GM19467 (cell line): ENCODE measurements around the gene MEX3D.
A peak's percentile ranks its signal among the peaks of the same experiment; 100 is the strongest.

Source experiments
- ATAC-seq: cut with Tn5 transposase; IDR thresholded peaks from one replicate; pipeline ENCODE4 v1.9.1; 2021; ENCODE audit warnings: mild to moderate bottlenecking, moderate library complexity; ENCODE audit not compliant: unreplicated experiment

MEX3D gene

DNA sequence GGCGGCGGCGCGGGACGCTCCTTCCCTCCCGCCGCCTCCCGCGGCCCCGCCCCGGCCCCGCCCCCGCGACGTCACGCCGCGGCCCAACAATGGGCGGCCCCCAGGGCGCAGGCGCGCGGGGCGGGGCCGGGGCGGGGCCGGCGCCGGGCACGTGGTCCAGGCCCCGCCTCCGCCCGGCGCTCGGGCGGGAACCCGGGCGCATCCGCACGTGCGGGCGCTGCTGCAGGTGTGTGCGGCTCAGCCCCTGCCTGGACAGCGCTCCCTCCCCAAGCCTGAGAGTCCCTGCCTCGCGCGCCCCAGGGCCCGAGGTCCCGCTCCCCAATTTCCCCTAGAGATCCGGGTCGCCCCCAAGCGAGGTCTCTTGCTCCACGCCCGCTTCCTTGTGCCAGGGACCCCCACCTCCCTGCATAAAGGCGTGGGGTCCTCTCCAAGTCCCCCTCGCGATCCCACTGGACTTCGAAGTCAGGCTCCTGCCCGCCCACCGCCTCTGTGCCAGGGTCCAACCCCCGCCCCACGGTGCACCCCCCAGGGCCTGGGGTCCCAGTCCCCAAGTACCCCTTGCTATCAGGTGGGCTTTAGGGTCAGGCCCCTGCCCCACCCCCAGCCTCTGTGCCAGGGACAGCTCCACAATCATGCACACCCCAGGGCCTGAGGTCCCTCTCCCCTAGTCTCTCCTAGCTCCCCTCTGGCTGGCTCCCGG is at the start of gene MEX3D:
TSS of gene MEX3D (minus strand) at position 6 of the 700 bp plus-strand sequence. CDS start 267 bp downstream, outside the sequence.
- peak; percentile 58 for ATAC-seq

DNA sequence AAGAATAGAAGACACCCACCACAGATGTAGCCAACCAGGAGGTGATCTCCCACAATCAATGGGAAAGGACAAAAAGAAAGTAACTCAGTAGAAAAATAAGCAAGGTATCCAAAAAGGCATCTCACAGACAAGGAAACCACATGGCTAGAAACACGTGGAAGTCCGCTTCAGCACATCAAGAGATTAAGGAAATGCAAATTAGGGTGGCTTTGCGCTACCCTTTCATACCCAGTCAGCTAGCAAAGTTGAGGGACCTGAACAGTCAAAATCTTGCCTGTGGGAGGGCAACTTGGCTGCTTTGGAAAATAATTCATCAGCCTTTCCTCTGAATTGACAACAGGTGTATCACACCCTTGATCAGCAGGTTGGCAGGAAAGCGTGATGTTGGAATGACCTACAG is 48.8 kb upstream of the MEX3D start:
- no peak for ATAC-seq

DNA sequence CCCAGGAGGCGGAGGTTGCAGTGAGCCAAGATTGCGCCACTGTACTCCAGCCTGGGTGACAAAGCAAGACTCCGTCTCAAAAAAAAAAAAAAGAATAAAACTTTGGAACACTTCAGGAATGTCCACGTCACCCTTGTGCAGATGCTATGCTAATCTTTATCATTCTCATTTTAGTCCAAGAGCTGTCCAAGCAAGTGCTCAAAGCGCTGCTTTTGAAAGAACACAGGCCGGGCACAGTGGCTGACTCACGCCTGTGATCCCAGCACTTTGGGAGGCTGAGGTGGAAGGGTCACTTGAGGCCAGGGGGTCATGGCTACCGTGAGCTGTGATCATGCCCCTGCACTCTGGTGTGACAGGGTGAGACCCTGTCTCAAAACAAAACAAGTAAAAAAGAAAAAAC is 48.3 kb upstream of the MEX3D start:
- no peak for ATAC-seq

DNA sequence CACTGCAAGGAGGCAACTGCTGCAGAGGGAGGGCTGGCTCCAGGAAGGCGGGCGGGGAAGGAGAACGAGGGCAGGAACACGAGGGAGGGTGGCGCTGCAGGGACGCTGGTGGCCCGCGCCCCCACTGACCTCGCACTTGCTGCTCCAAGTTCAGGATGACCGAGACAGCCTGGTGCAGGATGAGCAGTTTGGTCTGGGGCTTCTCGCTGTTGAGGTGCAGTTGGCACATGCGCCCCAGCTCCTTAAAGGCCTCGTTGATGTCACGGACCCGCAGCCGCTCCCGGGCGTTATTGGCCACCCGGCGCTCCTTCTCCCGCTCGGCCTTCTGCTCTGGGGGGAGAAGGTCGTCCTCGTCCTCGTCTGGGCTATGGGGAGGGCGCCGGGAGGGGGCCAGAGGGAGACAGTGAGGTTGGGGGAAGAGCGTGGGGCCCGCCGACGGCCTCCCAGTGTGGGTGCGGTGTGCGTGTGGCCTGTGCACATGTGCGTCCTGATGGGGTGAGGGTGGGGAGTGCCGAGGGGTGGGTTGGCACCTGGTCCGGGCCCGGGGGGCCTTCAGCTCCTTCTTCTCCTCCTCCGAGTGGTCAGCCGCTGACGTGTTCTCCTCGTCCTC is 47.1 kb upstream of the MEX3D start:
- no peak for ATAC-seq

DNA sequence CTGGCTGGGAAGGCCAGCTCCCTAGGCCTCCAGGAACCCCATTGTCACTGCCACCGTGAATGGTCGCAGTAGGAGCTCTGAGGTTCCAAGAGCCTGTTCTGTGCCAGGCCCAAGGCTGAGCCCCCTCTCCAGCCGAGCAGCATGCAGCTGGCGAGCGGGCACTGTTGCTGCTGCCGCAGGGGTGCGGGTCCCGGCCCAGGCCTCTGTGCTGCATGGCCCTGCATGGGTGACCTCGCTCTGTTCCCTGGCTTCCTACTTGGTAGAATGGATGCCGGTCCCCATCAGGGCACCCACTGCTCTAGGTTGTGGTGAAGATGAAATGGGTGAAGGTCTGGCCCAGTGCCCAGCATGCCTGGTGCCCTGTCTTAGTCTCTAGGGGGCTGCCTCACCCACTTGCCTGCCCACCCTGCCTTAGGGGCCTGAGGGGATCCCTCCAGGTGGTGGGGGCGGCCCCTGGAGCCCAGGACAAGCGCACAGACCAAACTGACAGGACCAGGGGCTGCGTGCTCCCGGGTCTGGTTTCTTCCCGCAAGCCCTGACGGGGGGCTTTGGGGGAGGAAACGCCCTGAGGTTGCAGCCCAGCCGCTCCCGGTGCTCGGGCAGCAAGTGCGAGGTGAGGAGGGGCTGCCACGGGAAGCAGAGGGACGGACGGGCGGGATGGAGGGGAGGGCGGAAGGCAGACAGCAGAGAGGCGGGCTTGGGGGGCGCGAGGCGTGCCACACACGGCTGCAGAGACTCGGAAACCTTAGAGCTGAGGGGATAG is 45.9 kb upstream of the MEX3D start:
- ATAC-seq: no peak

DNA sequence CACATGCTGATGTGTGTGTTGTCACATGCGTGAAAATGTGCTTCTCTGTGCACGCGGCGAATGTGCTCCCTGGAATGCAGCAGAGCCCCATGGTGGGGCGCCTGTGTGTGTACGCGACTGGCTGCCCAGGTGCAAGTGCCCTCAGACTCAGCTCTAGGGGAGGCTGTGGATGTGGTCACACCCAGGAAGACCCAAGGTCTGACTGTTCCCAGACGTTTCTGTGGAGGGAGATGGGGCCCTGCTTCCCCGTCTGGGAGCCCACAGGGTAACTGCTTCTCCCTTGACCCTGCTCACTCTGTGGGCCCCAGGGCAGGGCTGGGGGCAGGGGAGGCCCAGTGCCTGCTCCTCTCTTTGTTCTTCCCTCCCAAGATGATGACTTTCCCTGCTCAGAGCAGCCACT is 45.0 kb upstream of the MEX3D start:
- ATAC-seq: no peak

DNA sequence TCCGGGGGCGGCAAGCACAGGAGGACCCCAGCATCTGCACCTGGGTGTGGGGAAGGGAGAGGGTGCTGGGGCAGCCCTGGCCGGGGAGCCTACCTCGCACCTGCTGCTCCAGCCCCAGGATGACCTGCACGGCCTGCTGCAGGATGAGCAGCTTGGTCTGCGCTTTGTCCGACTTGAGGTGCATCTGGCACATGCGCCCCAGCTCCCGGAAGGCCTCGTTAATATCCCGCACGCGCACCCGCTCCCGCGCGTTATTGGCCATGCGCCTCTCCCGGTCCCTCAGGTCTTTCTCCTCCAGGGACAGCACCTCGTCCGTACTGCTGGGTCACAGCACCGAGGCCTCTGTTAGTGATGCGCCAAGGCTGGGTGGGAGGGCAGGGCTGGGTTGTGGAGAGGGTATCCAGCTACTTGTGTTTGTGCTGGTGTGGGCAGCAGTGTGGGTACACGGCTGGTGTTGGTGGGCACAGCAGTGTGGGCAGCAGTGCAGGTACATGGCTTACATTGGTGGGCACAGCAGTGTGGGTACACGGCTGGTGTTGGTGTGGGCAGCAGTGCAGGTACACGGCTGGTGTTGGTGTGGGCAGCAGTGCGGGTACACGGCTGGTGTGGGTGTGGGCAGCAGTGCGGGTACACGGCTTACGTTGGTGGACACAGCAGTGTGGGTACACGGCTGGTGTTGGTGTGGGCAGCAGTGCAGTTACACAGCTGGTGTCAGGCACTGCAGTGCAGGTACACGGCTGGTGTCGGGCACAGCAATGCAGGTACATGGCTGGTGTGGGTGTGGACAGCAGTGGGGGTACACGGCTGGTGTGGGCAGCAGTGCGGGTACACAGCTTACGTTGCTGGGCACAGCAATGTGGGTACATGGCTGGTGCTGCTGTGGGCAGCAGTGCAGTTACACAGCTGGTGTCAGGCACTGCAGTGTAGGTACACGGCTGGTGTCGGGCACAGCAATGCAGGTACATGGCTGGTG is 44.3 kb upstream of the MEX3D start:
- no peak for ATAC-seq

DNA sequence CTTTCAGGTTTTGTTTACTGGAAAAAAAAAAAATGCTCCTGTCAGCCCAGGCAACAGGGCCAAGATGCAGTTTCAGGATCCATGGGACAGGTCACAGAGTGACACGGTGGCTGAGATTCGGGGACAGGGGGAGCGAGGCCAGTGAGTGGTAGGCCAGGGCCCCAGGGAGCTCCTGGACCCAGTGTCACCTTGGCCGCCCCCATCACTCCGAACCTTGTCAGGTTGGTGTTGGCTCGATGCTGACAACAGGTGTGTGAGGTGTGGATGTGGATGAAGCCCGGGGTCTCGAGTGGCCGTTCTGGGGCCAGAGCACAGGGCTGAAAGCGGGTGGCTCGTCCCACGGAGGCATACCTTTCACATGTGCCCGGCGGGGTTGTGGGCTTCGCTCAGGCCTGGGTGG is 43.2 kb upstream of the MEX3D start:
- ATAC-seq: no peak

DNA sequence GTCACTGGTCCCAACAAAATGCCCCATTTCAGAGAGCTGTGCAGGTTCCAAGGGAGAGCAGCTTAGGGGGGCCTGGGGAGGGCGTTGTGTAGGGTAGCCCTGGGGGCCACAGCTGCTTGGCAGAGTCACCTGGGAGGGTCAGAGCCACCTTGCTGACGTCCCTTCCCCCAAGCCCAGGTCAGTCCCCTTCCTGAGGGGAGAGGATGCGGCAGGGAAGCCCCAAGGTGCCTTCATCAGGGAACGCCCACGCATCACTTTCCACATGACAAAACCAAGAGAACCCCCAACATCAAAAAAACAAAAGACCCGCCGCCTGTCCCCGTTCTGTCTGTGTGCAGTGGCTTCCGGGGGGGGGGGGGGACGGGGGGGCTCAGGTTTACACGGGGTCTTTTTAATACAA is 42.5 kb upstream of the MEX3D start:
- ATAC-seq: no peak

DNA sequence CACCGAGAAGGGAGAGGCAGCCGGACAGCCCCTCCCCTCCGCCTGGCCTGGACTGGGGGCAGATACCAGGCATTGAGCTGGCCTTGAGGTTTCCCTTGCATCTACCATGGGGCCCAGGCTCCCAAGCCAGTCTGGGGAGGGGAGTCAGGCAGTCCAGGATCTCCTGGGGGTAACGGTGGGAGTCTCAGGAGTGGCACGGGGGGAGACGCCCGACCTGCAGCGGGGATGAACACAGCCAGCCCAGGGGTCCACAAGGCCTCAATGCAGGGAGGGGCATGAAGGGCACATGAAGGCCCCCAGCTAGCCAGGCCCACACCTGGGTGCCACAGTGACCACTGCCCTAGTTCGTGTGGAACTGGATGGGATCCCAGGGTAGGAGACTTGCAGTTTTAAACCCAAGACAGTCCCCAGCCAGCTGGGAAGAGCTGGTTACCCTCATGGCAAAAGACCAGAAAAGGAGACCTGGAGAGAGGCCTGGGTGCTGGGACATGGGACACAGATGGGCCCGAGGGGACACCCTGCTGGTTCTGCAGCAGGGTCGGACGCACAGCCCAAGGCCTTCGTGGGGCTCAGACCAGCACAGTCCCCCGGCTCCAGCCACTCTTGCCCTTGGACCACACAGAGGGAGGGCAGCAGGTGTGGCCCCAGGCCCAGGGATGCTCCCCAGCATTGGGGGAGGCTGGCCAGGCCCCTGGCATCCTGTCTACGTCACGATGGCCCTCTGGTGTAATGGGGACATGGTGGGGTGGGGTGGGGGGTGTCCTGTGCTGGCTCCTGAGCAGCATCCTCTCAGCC is 41.8 kb upstream of the MEX3D start:
- ATAC-seq: no peak

DNA sequence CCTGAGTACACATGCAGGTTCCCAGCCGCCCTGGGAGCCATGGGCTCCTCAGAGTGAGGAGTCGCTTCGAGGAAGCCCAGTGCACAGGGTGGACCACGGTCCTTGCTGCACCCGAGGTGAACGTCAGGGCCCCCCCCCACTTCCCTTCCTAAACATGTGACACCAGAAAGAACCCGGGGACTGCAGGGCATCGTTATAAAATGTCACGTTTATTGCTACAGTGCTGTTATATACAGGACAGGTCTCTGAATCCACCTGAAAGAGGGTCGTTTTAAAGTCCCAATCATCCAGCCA is 40.9 kb upstream of the MEX3D start:
- no peak for ATAC-seq

DNA sequence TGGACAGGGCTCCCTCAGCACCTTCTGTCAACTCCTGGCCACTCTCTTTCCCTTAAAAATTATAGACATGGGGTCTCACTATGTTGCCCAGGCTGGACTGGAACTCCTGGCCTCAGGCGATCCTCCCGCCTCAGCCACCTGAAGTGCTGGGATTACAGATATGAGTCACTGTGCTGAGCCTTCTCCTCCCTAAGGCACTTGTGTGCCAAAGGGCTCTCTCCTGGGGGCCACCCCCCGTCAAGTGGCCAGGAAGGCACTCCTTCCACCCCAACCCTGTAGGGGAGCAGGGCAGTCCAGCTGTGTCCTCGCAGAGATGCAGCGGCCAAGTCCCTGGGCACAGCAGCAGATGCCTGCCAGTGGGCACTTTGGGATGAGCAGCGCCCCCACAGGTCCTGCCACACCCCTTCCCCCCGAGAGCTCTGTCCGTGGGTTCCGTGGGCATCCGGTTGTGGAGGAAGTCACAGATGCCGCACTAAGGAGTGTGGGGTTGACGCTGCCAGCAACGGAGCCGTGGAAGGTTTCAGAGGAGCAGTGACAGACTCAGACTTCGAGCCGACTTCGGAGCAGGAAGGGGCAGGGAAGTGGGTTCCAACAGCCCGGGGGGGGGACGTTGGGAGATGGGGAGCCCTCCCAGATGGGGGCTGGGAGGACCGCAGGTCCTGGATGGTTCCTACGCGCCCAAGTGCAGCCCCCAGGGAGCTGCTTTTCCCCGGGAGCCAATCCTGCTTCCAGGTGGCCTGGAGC is 40.4 kb upstream of the MEX3D start:
- no peak for ATAC-seq

DNA sequence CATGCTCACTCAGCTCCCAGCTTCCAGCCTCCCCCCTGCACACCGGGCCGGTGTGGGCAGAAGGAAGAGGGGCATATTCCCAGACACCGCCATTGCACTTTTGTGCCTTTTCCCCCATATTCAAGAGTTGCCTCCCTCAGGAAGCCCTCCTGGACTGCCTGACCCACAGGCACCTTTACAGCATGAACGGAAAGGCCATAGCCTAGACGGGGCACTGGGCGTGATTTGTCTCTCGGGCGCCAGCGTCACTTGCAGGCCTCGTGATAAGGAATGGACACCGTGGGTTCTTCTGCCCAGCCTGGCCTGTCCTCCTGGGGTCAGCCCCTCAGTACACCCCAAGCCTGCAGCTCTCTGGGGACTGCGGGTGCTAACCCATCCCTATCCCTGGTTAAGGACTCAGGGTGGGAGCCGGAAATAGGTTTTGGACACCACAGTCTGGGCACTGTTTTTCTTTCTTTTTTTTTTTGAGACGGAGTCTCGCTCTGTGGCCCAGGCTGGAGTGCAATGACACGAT is 38.1 kb upstream of the MEX3D start:
- no peak for ATAC-seq

DNA sequence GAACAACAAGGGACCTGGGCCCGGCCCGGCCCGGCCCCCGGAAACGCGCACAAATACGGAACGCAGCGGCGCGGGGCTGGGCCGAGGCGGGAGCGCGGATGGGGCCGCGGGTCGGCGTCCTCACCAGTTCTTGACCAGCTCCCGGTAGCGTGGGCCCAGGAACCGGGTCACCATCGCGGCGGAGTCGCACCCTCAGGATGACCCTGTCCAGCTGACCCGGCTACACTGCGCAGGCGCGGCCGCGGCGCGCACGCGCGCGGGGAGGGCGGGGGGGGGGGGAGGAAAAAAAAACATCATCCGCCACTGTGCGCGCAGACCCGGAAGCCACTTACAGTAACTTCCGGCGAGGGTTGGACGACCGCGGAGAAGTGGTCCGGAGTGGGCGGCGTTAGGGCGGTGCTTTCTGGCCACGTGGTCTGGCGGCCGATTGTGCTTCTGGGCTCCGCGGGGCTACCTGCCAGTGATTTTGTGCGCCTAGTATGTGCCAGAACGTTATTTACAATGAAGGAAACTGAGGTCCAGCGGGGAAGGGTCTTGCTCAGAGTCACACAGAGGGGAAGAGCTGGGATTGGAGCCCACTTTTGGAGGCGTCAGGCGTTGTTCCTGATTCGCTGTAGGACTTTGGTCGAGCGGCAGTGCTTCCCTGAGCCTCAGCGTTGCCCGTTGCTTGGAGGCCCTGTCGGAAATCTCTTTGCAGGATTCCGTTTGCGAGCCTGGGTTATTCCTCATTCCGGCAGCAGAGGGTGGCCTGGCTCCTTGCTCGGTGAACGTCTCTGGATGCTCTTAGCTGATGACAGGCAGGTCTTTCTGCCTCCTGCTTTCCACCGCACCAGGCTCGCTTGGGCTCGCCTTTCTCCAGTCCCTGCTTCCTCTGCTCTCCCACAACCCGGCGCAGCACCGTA is 37.4 kb upstream of the MEX3D start, which contains the start of gene UQCR11:
TSS of gene UQCR11 (minus strand) at position 227 of the 902 bp plus-strand sequence. CDS start at position 174, 53 bp downstream.
- peak; percentile 78 for ATAC-seq

DNA sequence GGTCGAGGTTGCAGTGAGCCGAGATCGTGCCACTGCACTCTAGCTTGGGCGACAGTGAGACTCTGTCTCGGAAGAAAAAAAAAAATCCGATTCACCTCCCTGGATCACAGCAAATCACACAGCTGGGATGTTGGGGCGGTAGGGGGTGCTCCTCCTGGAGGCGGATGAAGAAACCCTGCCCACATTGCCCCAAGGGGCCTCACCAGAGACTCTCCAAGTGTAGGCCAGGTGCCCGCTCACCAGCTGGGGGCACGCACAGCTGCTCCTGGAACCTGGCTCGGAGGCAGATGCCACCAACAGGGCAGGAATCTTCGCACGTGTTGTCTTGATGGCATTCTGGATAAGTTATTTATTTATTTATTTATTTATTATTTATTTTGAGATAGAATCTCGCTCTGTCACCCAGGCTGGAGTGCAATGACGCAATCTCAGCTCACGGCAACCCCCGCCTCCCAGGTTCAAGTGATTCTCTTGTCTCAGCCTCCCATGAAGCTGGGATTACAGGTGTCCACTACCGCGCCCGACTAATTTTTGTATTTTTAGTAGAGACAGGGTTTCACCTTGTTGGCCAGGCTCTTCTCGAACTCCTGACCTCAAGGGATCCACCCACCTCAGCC is 34.1 kb upstream of the MEX3D start:
- no peak for ATAC-seq

DNA sequence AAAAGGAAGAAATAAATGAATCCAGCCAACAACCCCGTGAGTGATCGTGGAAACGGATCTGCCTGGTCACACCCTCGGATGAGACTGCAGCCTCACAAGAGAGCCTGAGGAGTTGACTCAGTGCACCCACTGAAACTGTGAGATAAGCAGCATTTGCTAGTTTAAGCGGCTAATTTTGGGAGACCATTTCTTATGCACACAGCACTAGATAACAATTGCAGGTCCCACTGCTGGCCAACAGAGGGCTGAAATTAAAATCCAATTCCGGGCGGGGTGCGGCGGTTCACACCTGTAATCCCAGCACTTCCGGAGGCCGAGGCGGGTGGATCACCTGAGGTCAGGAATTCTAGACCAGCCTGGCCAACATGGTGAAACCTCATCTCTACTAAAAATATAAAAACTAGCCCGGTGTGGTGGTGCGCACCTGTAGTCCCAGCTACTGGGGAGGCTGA is 33.5 kb upstream of the MEX3D start:
- no peak for ATAC-seq

DNA sequence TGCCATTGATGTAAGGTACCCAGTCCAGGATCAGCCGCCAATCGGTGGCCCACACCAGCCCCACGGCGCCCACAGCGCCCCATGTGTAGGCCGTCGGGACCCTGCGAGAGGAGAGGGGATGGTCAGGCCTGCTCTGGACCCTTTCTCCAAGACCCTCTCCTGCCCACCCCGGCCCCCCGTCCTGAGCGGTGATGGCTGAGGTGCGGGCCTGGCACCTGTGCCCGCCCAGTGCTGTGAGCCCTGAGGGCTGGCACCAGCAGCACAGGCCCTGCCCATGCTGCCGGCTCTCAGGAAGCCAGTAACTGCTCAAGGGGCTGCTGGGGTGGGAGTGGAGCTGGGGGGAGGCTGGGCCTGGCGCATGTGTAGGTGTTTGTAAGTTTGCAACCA is 31.3 kb upstream of the MEX3D start:
- no peak for ATAC-seq
